Prostate gland (tissue), 2 donors: ENCODE data around the gene ATF6B.

ENCODE experiments used
- POLR2A ChIP-seq: fragments of 450-650 bp; IDR thresholded peaks from one replicate; pipeline ENCODE4 v1.6.1; 2016; ENCODE audit warnings: antibody characterized with exemption, mild to moderate bottlenecking
- POLR2AphosphoS5 ChIP-seq: sonication (generic); formaldehyde crosslinking; IDR thresholded peaks from one replicate; pipeline ENCODE4 v1.6.1; 2017; ENCODE audit warnings: antibody characterized with exemption
- TF ChIP-seq, protein P1 (sequence below), 4 experiments: fragments of 200-600 bp in 2 of 4; fragments of 450-650 bp in 2 of 4; sonication (generic) in 2 of 4; IDR thresholded peaks; 1 replicate in 3 of 4; 2 replicates in 1 of 4; pipeline ENCODE4 v1.5.1; 2016 to 2019; ENCODE audit warnings: antibody characterized with exemption in 4 of 4, mild to moderate bottlenecking in 2 of 4, moderate library complexity in 2 of 4

DNA sequence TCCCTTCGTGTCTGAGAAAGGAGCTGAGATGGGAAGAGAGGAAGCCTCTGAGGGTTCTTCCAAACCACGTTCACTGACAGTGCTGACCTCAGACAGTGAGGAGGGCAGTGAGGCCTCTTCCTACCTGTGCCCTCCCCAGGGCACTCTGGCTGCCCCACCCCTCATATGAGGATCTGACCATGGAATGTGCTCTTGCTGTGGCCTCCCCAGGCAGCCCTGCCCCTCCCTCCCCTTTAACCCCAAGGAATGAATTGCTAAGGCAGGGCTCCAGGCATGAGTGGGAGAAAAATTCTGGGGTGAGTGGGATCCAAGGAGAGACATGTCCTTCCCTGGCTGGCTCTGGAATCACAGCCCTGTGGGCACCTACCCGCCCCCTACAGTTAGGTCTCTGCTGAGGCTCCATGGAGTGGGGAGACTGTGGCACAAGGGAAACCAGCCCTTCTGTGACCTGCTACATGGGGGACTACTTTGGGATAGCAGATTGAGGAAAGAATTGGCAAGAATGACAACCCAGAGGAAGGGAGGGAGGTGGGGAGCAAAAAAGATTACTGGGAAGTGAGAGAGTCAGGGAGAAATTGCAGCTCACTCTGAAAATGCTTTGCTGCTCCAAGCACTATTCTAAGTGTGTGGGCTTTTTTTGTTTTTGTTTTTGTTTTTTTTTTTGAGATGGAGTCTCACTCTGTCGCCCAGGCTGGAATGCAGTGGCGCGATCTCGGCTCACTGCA lies 48.3 kb downstream of the ATF6B start:
- no peak for TF ChIP-seq POLR2A
- TF ChIP-seq, protein P1, sequence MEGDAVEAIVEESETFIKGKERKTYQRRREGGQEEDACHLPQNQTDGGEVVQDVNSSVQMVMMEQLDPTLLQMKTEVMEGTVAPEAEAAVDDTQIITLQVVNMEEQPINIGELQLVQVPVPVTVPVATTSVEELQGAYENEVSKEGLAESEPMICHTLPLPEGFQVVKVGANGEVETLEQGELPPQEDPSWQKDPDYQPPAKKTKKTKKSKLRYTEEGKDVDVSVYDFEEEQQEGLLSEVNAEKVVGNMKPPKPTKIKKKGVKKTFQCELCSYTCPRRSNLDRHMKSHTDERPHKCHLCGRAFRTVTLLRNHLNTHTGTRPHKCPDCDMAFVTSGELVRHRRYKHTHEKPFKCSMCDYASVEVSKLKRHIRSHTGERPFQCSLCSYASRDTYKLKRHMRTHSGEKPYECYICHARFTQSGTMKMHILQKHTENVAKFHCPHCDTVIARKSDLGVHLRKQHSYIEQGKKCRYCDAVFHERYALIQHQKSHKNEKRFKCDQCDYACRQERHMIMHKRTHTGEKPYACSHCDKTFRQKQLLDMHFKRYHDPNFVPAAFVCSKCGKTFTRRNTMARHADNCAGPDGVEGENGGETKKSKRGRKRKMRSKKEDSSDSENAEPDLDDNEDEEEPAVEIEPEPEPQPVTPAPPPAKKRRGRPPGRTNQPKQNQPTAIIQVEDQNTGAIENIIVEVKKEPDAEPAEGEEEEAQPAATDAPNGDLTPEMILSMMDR (IDR thresholded peaks at IDR 0.05) = no peak
- TF ChIP-seq POLR2AphosphoS5 = no peak
